Common myeloid progenitor, CD34-positive (primary cell): ENCODE data around the gene KCNIP3.

Experiments used
- CTCF ChIA-PET: fragments of 350-600 bp; sonication (Branson Sonifier 250); formaldehyde crosslinking; loops from one replicate; lab custom pipeline; 2021; ENCODE audit warnings: antibody characterized with exemption; lab: Charles Lee
- POLR2A ChIA-PET: fragments of 350-600 bp; sonication (Branson Sonifier 250); formaldehyde crosslinking; loops from one replicate; lab custom pipeline; 2021; ENCODE audit warnings: antibody characterized with exemption; lab: Charles Lee
- DNase-seq, 3 donors: peaks; one replicate each; pipeline versions ENCODE4 v3.0.0 to v3.0.0-alpha.2; 2013
- H3K27ac ChIP-seq, 2 experiments: 1 replicate in 1 of 2; 2 replicates in 1 of 2; pipeline ENCODE4 v1.7.0; 2013; ENCODE audit warnings: inconsistent platforms in 2 of 2, low read length in 2 of 2, mild to moderate bottlenecking in 2 of 2, low read depth in 1 of 2, moderate library complexity in 1 of 2; ENCODE audit not compliant: severe bottlenecking in 2 of 2, insufficient read depth in 1 of 2, poor library complexity in 1 of 2
- H3K27me3 ChIP-seq, 5 experiments: replicated peaks in 2 of 5; 1 replicate in 3 of 5; 2 replicates in 2 of 5; pipeline versions ENCODE4 v1.6.1 to v1.7.0; 2013; ENCODE audit warnings: low read length in 4 of 5, mild to moderate bottlenecking in 2 of 5, moderate library complexity in 2 of 5, inconsistent platforms in 1 of 5; ENCODE audit not compliant: insufficient read depth in 5 of 5, control insufficient read depth in 4 of 5
- H3K36me3 ChIP-seq, 4 experiments: 1 replicate in 2 of 4; 2 replicates in 2 of 4; pipeline versions ENCODE4 v1.6.1 to v1.7.0; 2013; ENCODE audit warnings: low read length in 3 of 4, control low read depth in 1 of 4, mild to moderate bottlenecking in 1 of 4; ENCODE audit not compliant: control insufficient read depth in 4 of 4, insufficient read depth in 4 of 4
- H3K4me1 ChIP-seq, 4 experiments: 1 replicate in 3 of 4; 2 replicates in 1 of 4; pipeline versions ENCODE4 v1.6.1 to v1.7.1; 2013; ENCODE audit warnings: low read length in 3 of 4, mild to moderate bottlenecking in 3 of 4, control low read depth in 1 of 4, inconsistent platforms in 1 of 4, moderate library complexity in 1 of 4; ENCODE audit not compliant: control insufficient read depth in 4 of 4, insufficient read depth in 4 of 4; ENCODE audit errors: control extremely low read depth in 1 of 4
- H3K4me3 ChIP-seq, 7 experiments: 1 replicate in 4 of 7; 2 replicates in 3 of 7; pipeline versions ENCODE4 v1.5.1 to v1.7.0; 2013; ENCODE audit warnings: mild to moderate bottlenecking in 7 of 7, low read length in 6 of 7, moderate library complexity in 6 of 7, inconsistent platforms in 2 of 7, low read depth in 2 of 7, control low read depth in 1 of 7; ENCODE audit not compliant: insufficient read depth in 4 of 7, control insufficient read depth in 1 of 7; ENCODE audit errors: extremely low read depth in 1 of 7
- H3K9me3 ChIP-seq, 5 experiments: 1 replicate in 4 of 5; 2 replicates in 1 of 5; pipeline versions ENCODE4 v1.6.1 to v1.7.1; 2013; ENCODE audit warnings: low read length in 4 of 5, mild to moderate bottlenecking in 2 of 5, inconsistent platforms in 1 of 5, low read depth in 1 of 5, moderate library complexity in 1 of 5; ENCODE audit not compliant: control insufficient read depth in 4 of 5, insufficient read depth in 2 of 5; ENCODE audit errors: control extremely low read depth in 1 of 5
- WGBS: methylation state at CpG from one replicate; pipeline ENCODE4 v1.1.5; 2013; ENCODE audit not compliant: insufficient coverage; 5-methylcytosine and 5-hydroxymethylcytosine counted together

Gene KCNIP3

DNA sequence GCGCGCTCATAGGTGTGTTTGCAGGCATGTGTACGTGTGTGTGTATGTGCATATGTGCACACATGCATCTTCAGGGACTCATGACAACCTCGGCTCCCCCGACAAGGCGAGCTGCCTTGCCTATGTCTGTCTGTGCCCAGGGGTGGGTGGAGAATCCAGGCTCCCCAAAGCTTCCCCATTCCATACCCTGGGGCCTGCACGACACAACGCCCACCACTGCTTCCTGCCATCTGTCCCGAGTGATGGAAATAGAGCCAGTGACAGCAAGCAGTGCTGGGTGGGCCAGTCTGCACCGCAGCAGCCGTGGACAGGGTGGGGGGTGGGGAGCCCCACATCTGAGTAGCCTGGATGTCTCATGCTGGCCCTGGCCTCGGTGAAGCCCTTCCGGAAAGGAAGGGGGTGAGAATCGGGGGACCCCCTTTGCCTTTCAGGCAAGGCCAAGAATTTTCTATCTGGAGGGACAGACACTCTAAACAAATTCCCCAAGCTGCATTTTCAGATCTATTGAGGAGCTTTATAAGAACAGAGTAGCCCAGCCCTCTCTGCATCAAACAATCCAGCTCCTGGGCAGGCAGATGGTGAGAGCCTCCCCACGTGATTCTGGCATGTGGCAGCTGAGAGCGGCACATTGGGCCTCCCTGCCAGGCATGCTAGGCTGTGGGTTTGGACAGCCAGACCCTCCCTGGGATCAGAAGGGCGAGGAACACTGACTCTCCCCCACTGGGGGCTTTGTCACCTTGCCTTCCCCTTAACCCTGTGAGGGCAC lies 4.9 kb downstream of the KCNIP3 start:
- Histone ChIP-seq H3K36me3 (no peaks in the 10 kb centered on the region), H3K4me3 (no peak overlapping the region), H3K9me3 (no peaks in the 10 kb centered on the region), H3K4me1 (peaks cover 0 to 27% (median 18%) of the 10 kb centered on the region in 4 experiments), H3K27me3 (no peaks in the 10 kb centered on the region), H3K27ac (no peak overlapping the region)
- 54% methylated on average over 14 of the region's 17 CpGs for WGBS
- peak in 2 of 3 donors; percentile 79 to 87 for DNase-seq
- CTCF ChIA-PET = interaction anchor here (0.9 to 1.5 kb wide), 4 partner anchors 9 to 110 kb away, joined by 3 to 4 read pairs (median 3); no protein-coding TSS in a partner anchor
- POLR2A ChIA-PET = no interaction called here

DNA sequence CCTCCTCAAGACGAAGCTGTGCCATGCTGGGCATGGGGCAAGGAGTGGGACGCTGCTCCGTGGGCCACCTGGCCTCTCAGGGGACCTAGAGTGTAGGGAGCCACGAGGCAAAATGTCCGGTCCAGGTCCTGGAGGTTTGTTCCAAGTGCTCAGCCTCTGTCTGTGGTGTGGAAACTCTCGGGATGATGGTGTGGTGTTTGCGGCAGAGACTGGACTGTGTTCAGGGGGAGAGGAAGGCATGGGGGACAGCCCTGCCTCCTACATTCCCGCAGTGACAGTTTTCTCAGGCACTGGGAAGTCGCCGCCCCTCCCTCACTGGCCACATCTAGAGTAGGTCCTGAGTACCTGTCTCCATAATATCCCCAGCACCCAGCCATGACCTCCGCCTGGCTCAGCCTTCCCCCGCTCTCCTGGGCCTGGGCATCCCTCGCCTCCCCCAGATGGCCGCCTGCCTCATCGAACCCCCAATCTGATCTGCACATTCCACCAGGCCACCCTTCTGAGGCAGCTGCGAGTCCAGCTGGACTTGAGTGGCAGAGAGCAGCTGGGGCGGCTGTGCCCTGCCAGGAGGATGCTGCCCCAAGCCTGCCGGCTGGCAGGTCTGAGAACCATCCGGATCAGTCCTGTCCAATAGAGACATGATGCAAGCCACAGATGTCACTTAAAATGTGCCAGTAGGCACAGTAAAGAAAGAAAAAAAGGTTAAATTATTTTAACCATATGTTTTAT lies 6.2 kb downstream of the KCNIP3 start:
- H3K27me3 ChIP-seq = no peaks in the 10 kb centered on the region
- H3K27ac ChIP-seq = no peak overlapping the region
- H3K9me3 ChIP-seq = no peaks in the 10 kb centered on the region
- no peak overlapping the region for H3K4me3 ChIP-seq
- no peak for DNase-seq
- peaks cover 0 to 25% (median 14%) of the 10 kb centered on the region in 4 experiments for H3K4me1 ChIP-seq
- ChIA-PET POLR2A (no interaction called here), CTCF (no interaction called here)
- 91% methylated on average over 11 of the region's 19 CpGs for WGBS
- H3K36me3 ChIP-seq = no peaks in the 10 kb centered on the region

- Histone ChIP-seq H3K4me1 (peaks cover 0 to 16% (median 12%) of the 10 kb centered on the region in 4 experiments), H3K4me3 (no peak overlapping the region), H3K36me3 (no peaks in the 10 kb centered on the region), H3K9me3 (no peaks in the 10 kb centered on the region), H3K27ac (no peak overlapping the region), H3K27me3 (no peaks in the 10 kb centered on the region)
- POLR2A ChIA-PET = no interaction called here
- DNase-seq = no peak
- CTCF ChIA-PET = no interaction called here
- 96% methylated on average over 13 of the region's 15 CpGs for WGBS
Observed at GRCh38 chr2:95305380-95306061, 8.4 kb downstream of the KCNIP3 start.

GRCh38 chr2:95306336-95306895 lies 9.3 kb downstream of the KCNIP3 start:
- ChIA-PET CTCF (no interaction called here), POLR2A (no interaction called here)
- H3K4me1 ChIP-seq = peaks cover 0 to 9% (median 8%) of the 10 kb centered on the region in 4 experiments
- WGBS = 99% methylated on average over 7 of the region's 10 CpGs
- no peak overlapping the region for H3K4me3 ChIP-seq
- DNase-seq = no peak
- H3K9me3 ChIP-seq = no peaks in the 10 kb centered on the region
- H3K27ac ChIP-seq = no peak overlapping the region
- no peaks in the 10 kb centered on the region for H3K27me3 ChIP-seq
- H3K36me3 ChIP-seq = no peaks in the 10 kb centered on the region

DNA sequence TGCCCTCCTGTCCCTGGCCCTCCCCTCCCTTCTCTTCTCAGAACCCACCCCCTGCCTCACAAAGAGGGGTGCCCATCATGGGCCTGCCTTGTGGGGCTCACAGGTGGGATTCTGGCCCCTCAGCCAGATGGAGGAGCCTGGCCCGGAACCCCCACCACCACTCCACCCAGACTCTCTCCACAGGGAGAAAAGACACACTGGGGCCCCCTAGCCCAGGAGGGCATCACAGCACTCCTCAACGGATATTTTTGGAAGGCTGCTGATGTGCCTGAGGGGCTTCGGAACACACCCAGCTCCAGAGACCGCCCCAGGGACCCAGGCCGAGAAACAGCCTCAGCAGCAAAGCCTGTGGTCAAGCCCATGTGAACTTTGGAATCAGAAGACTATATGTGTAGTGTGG lies 9.9 kb downstream of the KCNIP3 start:
- no peak overlapping the region for H3K4me3 ChIP-seq
- H3K4me1 ChIP-seq = peaks cover 0 to 3% (median 2%) of the 10 kb centered on the region in 4 experiments
- WGBS = 94% methylated on average over 4 of the region's 5 CpGs
- no peaks in the 10 kb centered on the region for H3K9me3 ChIP-seq
- no peaks in the 10 kb centered on the region for H3K27me3 ChIP-seq
- CTCF ChIA-PET = no interaction called here
- no peak for DNase-seq
- no peak overlapping the region for H3K27ac ChIP-seq
- POLR2A ChIA-PET = no interaction called here
- H3K36me3 ChIP-seq = no peaks in the 10 kb centered on the region

DNA sequence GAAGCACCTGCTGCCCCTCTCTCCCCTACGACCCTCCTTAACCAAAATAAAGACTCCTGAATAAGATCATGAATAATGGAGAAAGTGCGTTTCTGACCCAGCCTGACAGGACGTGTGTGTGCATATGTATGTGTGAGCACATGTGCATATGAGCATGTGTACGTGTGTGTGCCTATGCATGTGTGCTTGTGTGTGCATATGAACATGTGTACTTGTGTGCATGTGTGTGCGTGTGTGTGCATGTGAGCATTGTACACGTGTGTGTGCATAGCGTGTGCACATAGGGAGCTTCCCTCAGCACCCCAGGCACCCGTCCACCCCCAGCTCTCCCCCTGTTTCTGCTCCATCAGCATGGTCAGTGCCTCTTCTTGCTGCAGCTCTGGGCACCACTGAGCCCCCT lies 10.7 kb downstream of the KCNIP3 start:
- Histone ChIP-seq H3K4me3 (no peak overlapping the region), H3K9me3 (no peaks in the 10 kb centered on the region), H3K36me3 (no peaks in the 10 kb centered on the region), H3K4me1 (no peaks in the 10 kb centered on the region), H3K27ac (no peak overlapping the region), H3K27me3 (no peaks in the 10 kb centered on the region)
- POLR2A ChIA-PET = no interaction called here
- DNase-seq = no peak
- 80% methylated on average over 5 of the region's 8 CpGs for WGBS
- CTCF ChIA-PET = no interaction called here
